HL-60/S4 treated with phorbol 12-myristate 13-acetate at 8.2 ng/mL for 4 days and 3 days (cell line): Measurements from ENCODE around the gene CMTR2.

Experiments
- in situ Hi-C: fragments of 300-500 bp; cut with MboI; formaldehyde crosslinking; loops from 2 replicates; pipeline ENCODE4 v1.15.0; 2022; ENCODE audit warnings: low sequenced_read_pairs

The CMTR2 gene

DNA sequence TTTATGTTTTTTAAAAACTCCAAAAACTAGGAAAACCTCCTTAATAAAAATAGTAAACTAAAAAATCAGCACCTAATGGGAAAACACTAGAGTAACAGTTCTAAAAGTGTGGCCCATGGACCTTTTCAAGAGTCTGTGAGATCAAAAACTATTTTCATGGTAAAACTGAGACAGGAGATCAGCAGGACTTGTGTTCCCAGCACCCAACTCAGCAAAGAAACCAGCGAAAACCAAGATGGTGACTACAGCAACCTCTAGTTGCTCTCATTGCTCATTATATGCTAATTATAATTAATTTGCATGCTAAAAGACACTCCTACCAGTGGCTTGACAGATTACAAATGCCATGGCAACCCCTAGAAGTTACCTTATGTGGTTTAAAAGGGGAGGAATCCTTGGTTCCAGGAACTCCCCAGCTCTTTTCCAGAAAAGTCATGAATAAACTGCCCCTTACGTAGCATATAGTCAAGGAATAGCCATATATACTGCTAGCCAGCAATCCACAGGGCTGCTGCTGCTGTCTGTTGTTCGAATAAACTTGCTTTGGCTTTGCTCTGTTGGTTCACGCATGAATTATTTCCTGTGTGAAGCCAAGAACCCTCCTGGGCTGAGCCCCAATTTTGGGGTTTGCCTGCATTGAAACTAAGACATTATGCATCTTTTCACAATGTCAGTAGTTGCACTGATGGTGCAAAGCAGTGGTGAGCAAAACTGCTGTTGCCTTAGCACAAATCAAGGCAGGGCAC, 12.4 kb downstream of the CMTR2 start:
- in situ Hi-C loops, result no loop called here

DNA sequence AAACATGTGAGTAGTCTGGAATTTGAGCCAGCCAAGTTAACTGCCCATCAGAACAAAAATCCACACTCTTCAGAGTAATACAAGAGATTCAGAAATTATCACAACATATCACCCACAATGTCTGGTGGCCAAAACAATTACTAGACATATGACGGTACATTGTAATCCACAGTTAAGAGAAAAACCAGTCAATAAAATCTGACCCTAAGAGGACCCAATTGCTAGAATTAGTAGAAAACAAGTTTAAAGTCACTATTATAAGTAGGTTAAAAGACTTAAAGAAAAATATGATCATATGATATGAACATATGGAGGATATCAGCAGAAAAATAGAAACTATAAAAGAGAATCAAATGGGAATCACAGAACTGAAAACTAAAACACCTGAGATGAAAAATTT, 15.8 kb downstream of the CMTR2 start:
- in situ Hi-C loops, result no loop called here

DNA sequence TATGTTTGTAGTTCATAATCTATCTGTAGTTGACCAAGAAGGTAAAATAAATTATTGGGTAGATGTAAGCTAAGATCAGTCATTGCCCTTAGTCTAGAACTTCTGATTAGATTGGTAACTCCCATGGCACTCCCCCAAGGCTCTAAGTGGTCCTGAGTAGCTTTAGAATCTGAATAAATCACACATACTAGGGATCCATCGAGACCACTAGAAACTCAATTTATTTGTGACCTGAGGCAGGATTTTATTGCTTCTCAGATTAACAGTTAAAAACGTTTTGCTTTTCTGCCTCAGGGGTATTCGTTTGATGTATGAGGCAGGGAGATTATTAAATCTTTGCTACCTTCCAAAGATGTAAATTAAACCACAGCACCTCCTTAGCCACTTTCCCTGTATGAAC, 24.9 kb downstream of the CMTR2 start:
- in situ Hi-C loops, result no loop called here

- in situ Hi-C loops, result no loop called here
Measured at GRCh38 chr16:71263582-71263981, 25.6 kb downstream of the CMTR2 start.

GRCh38 chr16:71262391-71262790, 26.8 kb downstream of the CMTR2 start:
- in situ Hi-C loops, result no loop called here

DNA sequence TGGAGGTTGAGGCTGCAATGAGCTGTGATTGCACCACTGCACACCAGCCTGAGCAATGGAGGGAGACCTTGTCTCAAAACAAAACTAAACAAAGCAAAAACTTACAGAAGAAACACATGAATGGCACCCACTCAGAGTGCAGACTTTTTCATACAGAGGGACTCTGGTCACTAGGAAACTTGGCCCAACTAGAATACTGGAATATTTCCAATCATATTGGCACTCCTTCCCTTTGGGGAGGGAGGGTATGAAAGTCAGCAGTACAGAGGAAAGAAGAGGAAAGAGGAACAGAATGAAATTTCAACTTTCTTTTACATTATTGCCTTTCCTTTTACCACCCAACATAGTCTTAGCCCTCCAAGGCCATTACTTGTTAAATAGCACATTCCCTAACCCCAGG, 28.2 kb downstream of the CMTR2 start:
- in situ Hi-C loops, result no loop called here

- in situ Hi-C loops, result no loop called here
Measured at GRCh38 chr16:71259086-71259485, 30.1 kb downstream of the CMTR2 start.

- in situ Hi-C loops, result no loop called here
Measured at GRCh38 chr16:71258372-71258771, 30.8 kb downstream of the CMTR2 start.

DNA sequence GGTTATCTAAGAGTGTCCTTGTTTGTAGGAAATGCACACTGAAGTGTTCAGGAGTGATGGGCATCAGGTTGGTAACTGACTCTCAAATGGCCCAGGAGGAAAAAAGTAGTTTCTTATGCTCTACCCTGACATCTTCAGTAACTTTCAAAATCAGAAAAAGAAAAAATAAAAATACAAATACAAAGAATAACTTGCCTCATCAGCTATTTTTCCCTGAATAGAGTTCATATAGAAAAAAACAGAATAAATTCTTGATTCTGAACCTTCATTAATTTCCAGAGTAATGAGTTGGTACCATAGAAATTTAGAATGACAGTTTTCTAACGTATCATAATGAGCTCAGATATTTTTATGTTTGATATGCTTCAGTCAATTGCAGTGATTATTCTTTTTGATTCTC, 31.4 kb downstream of the CMTR2 start:
- in situ Hi-C loops, result no loop called here

DNA sequence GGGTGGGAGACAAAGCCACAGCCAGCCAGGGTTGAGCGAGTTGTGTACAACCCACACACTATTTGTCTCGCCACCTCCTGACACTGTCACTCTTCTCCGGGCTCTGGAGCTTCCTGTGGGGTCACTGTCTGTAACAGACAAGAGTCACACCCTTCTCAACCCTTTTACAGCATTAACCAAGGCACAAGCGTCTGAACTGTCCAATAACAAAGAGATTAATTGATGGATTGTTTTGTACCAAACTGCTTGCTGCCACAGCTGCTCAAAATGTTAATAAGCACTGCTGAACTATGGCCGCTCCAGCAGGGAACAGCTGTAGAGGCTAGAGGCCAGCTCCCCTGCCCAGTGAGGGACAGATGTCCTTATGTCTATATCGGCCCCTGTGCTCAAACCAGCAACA, 33.5 kb downstream of the CMTR2 start:
- in situ Hi-C loops, result no loop called here

- in situ Hi-C loops, result no loop called here
Measured at GRCh38 chr16:71254832-71255525, 34.2 kb downstream of the CMTR2 start.

DNA sequence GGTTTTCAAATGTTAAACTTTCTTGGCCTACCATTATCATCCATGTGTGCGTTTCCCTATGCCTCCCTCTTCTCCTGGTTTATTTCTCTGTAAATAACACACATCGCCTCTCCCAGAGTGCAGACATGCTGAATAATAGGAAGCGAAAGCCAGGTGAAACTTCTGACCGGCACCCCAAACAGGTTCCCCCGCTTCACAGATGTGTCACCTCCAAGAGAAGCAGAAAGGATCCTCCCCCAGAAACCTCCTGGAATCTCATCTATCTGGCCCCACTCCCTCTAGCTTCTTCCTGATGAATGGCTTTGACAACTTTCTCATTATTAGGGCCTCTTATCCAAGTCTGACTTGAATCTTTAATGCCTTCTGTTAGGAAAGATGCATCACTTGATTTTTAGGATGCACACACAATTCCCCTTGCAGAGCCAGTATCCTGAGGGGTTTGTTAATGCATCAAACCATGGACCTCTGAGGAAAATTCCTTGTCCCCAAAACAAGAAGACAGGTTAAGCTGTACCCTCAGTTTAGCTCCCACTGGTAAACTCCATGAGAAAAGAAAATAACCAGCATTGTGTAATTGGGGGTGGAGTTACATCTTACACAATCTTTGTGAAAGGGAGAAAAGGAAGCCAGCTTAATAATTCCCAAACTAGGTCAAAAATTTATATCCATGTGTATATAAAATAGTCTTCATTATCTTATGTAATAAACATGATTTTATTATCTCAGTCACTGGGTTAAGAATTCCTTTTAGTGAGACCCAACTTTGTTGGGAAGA, 38.6 kb downstream of the CMTR2 start:
- in situ Hi-C loops, result no loop called here

- in situ Hi-C loops, result no loop called here
Measured at GRCh38 chr16:71249399-71249798, 39.8 kb downstream of the CMTR2 start.

DNA sequence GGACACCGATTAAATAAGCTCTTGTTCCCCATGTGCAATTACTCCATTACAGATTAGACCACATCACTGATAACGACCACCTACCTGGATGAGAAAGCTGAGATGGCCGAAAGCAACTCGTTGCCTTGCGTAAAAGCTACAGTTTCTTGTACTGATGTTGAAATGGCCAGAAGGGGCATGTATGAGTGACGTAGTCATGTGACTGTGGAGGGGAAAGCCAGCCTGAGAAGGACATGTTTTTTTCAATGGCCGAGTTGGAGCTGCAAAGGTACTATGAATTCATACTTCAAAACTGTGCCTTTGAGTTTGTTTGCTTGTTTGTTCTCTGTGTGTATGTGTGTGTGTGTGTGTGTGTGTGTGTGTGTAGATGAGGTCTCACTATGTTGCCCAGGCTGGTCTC, 41.7 kb downstream of the CMTR2 start:
- in situ Hi-C loops, result no loop called here

GRCh38 chr16:71246309-71246708, 42.9 kb downstream of the CMTR2 start:
- in situ Hi-C loops, result no loop called here

DNA sequence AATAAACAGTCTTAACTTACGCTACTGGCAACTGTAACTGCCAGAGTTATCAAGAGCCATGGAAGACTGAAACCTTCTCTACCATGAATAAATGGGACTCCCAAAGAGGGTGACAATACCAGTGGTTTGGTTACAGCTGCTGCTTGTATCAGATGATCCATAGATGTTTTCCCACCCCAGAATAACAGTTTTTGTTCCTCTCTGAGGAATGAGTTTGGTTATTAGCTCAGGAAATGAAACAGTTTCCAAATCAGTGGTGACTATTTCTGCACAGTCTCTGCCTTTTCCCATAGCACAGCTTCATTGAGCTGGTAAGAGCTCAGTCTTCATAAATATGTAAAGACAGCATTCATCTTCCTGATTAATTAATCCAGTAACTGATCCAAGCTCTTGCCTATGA, 44.7 kb downstream of the CMTR2 start:
- in situ Hi-C loops, result no loop called here

- in situ Hi-C loops, result no loop called here
Measured at GRCh38 chr16:71242601-71243000, 46.6 kb downstream of the CMTR2 start.

DNA sequence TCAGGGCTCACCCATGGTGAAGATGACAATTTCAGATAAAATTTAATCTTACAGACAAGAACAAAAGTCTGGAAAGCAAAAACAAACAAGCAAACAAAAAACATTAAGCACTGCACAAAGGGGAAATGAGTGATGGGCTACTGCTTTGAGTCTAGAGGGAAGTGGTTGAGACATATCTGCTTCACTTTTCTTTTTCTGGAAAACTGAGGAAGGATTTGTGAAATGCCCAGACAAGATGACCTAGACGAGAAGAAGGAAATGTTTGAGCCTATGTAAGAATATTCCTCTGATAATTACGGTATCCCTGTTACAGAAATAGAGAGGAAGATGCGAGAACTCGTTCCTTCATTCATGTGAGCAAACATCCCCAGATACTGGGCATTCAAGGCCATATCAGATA, 47.2 kb downstream of the CMTR2 start:
- in situ Hi-C loops, result no loop called here
